HCT116 (cell line): ENCODE data around the gene SENP3. TPM values are rescaled to one million over a fixed set of nuclear protein-coding genes. Genes with fewer than 3 reads are reported as not detected.
A peak's percentile ranks its signal among the peaks of the same experiment; 100 is the strongest.

Experiments used
- ATAC-seq: fragments of 200-7000 bp; cut with Tn5 transposase; 2 replicates; pipeline ENCODE4 v1.9.1; 2020; ENCODE audit warnings: mild to moderate bottlenecking, moderate library complexity
- BruUV-seq: library from RNA; stranded (reverse); fragments of 400-500 nt; replicated peaks from 2 replicates; lab custom pipeline; 2021; lab: Mats Ljungman, UMichigan
- CTCF ChIA-PET: fragments of 300-600 bp; sonication (Branson Sonifier 250); formaldehyde crosslinking; loops from one replicate; lab custom pipeline; 2021; ENCODE audit warnings: antibody characterized with exemption; lab: Charles Lee
- POLR2A ChIA-PET: fragments of 300-600, 350-600 bp; sonication (Branson Sonifier 250); formaldehyde crosslinking; loops from one replicate; lab custom pipeline; 2021; ENCODE audit warnings: antibody characterized with exemption; lab: Charles Lee
- RAD21 ChIA-PET, 2 experiments: fragments of 300-600 bp; sonication (Branson Sonifier 250); formaldehyde crosslinking; loops; one replicate each; lab custom pipeline; 2023; ENCODE audit warnings: low total read pairs in 2 of 2; ENCODE audit not compliant: uncharacterized antibody in 2 of 2, unreplicated experiment in 2 of 2, low non-redundant PET in 1 of 2; lab: Charles Lee
- DNase-seq: peaks from one replicate; pipeline ENCODE4 v3.0.0-alpha.2; 2010; ENCODE audit warnings: low read depth, low spot score
- H2AFZ ChIP-seq: fragments of 200-600 bp; shearing (Covaris generic), sonication (generic); 2 replicates; pipeline ENCODE4 v1.6.1; 2017; ENCODE audit warnings: low read depth, mixed run types, mixed read lengths, antibody characterized with exemption, low read length; ENCODE audit not compliant: poor library complexity, severe bottlenecking
- H3K27ac ChIP-seq: 2 replicates; pipeline ENCODE4 v1.5.1; 2012; ENCODE audit warnings: low read depth, low read length
- H3K27me3 ChIP-seq: fragments of 200-600 bp; sonication (generic); 2 replicates; pipeline ENCODE4 v1.6.1; 2016; ENCODE audit warnings: mixed run types, low read length, mixed read lengths; ENCODE audit not compliant: insufficient read depth
- H3K36me3 ChIP-seq, 2 experiments: fragments of 200-500 bp in 1 of 2; fragments of 200-600 bp in 1 of 2; sonication (Bioruptor generic) in 1 of 2; sonication (generic) in 1 of 2; 2 replicates each; pipeline versions ENCODE4 v1.5.1 to v1.6.1; 2014 to 2016; ENCODE audit warnings: low read length in 2 of 2, inconsistent platforms in 1 of 2, mixed read lengths in 1 of 2, mixed run types in 1 of 2; ENCODE audit not compliant: insufficient read depth in 2 of 2, control insufficient read depth in 1 of 2
- H3K4me1 ChIP-seq, 2 experiments: fragments of 200-600 bp in 1 of 2; sonication (generic) in 1 of 2; 2 replicates each; pipeline versions ENCODE4 v1.5.1 to v1.6.1; 2012 to 2017; ENCODE audit warnings: low read length in 2 of 2, inconsistent platforms in 1 of 2, mild to moderate bottlenecking in 1 of 2, mixed read lengths in 1 of 2, mixed run types in 1 of 2, moderate library complexity in 1 of 2; ENCODE audit not compliant: insufficient read depth in 2 of 2, control insufficient read depth in 1 of 2
- H3K4me2 ChIP-seq: fragments of 200-600 bp; sonication (generic); 2 replicates; pipeline ENCODE4 v1.6.1; 2017; ENCODE audit warnings: mixed run types, low read length, mixed read lengths
- H3K4me3 ChIP-seq, 2 experiments: fragments of 200-600 bp in 1 of 2; sonication (generic) in 1 of 2; replicated peaks in 1 of 2; 2 replicates each; pipeline ENCODE4 v1.5.1; 2011 to 2016; ENCODE audit warnings: low read length in 2 of 2, control low read depth in 1 of 2, low read depth in 1 of 2, mild to moderate bottlenecking in 1 of 2, mixed read lengths in 1 of 2, mixed run types in 1 of 2
- H3K79me2 ChIP-seq: fragments of 200-600 bp; sonication (generic); 2 replicates; pipeline ENCODE4 v1.6.1; 2017; ENCODE audit warnings: mild to moderate bottlenecking, mixed run types, low read length, moderate library complexity, mixed read lengths; ENCODE audit not compliant: insufficient read depth
- H3K9ac ChIP-seq: fragments of 200-600 bp; sonication (generic); 2 replicates; pipeline ENCODE4 v1.6.1; 2016; ENCODE audit warnings: low read length, mixed read lengths
- H3K9me2 ChIP-seq: fragments of 200-600 bp; sonication (generic), shearing (Covaris generic); 2 replicates; pipeline ENCODE4 v1.6.1; 2017; ENCODE audit warnings: mixed run types, mild to moderate bottlenecking, moderate library complexity; ENCODE audit not compliant: insufficient read depth
- H3K9me3 ChIP-seq, 2 experiments: fragments of 200-500 bp in 1 of 2; fragments of 200-600 bp in 1 of 2; sonication (Bioruptor generic) in 1 of 2; sonication (generic) in 1 of 2; 2 replicates each; pipeline ENCODE4 v1.6.1; 2014 to 2017; ENCODE audit warnings: low read length in 2 of 2, mixed read lengths in 2 of 2, inconsistent platforms in 1 of 2, low read depth in 1 of 2, mild to moderate bottlenecking in 1 of 2, mixed run types in 1 of 2, moderate library complexity in 1 of 2; ENCODE audit not compliant: control insufficient read depth in 1 of 2, insufficient read depth in 1 of 2
- H4K20me1 ChIP-seq: fragments of 200-600 bp; sonication (generic), shearing (Covaris generic); 2 replicates; pipeline ENCODE4 v1.6.1; 2017; ENCODE audit warnings: mixed run types, mild to moderate bottlenecking, moderate library complexity; ENCODE audit not compliant: insufficient read depth
- CBX3 ChIP-seq: IDR thresholded peaks from 2 replicates; pipeline ENCODE4 v1.6.1; 2012; ENCODE audit warnings: low read depth
- EGR1 ChIP-seq: IDR thresholded peaks from 2 replicates; pipeline ENCODE4 v1.6.1; 2012; ENCODE audit warnings: low read depth
- ELF1 ChIP-seq: IDR thresholded peaks from 2 replicates; pipeline ENCODE4 v1.6.1; 2012; ENCODE audit warnings: low read depth, borderline replicate concordance
- EZH2 ChIP-seq: fragments of 200-600 bp; sonication (generic); IDR thresholded peaks from 2 replicates; pipeline ENCODE4 v1.6.1; 2017; ENCODE audit warnings: antibody characterized with exemption, mixed run types
- FOSL1 ChIP-seq: IDR thresholded peaks from 2 replicates; pipeline ENCODE4 v1.6.1; 2012; ENCODE audit warnings: low read depth
- JUND ChIP-seq: IDR thresholded peaks from 2 replicates; pipeline ENCODE4 v1.6.1; 2012
- POLR2A ChIP-seq: IDR thresholded peaks from 2 replicates; pipeline ENCODE4 v1.7.0; 2011; ENCODE audit warnings: borderline replicate concordance; ENCODE audit not compliant: insufficient read depth, insufficient read length; ENCODE audit errors: extremely low read depth
- POLR2AphosphoS5 ChIP-seq: IDR thresholded peaks from 2 replicates; pipeline ENCODE4 v1.6.1; 2011; ENCODE audit warnings: mild to moderate bottlenecking, low read depth, low read length, moderate library complexity
- SIN3A ChIP-seq: IDR thresholded peaks from 2 replicates; pipeline ENCODE4 v1.6.1; 2012; ENCODE audit warnings: low read depth
- SP1 ChIP-seq: IDR thresholded peaks from 2 replicates; pipeline ENCODE4 v1.6.1; 2012; ENCODE audit warnings: low read depth
- SRF ChIP-seq: IDR thresholded peaks from 2 replicates; pipeline ENCODE4 v1.6.1; 2012; ENCODE audit warnings: low read depth
- TCF7L2 ChIP-seq: IDR thresholded peaks from 2 replicates; pipeline ENCODE4 v1.7.0; 2011; ENCODE audit warnings: borderline replicate concordance, inconsistent platforms; ENCODE audit not compliant: insufficient read depth, insufficient read length; ENCODE audit errors: extremely low read depth
- YY1 ChIP-seq: IDR thresholded peaks from 2 replicates; pipeline ENCODE4 v1.6.1; 2011; ENCODE audit warnings: low read length, low read depth, moderate library complexity, mild to moderate bottlenecking; ENCODE audit not compliant: insufficient replicate concordance; ENCODE audit errors: extremely low read depth
- ZFX ChIP-seq: fragments of 450-650 bp; IDR thresholded peaks from 2 replicates; pipeline ENCODE4 v1.6.1; 2017
- ZNF274 ChIP-seq: fragments of 200-500 bp; sonication (Bioruptor generic); IDR thresholded peaks from 2 replicates; pipeline ENCODE4 v1.6.1; 2014; ENCODE audit warnings: mild to moderate bottlenecking, low read depth, low read length, inconsistent platforms
- intact Hi-C: fragments of 100-400 bp; cut with micrococcal nuclease; formaldehyde crosslinking; loops from 2 replicates; pipeline ENCODE4 v1.10.0; 2022
- total RNA-seq: library from RNA; stranded (reverse); gene quantifications from one replicate; pipeline ENCODE4 v1.2.1, GENCODE V29; 2021; ENCODE audit not compliant: unreplicated experiment
- TF ChIP-seq, protein P1 (sequence below): IDR thresholded peaks from 2 replicates; pipeline ENCODE4 v1.6.1; 2012
- TF ChIP-seq, protein P2 (sequence below): IDR thresholded peaks from 2 replicates; pipeline ENCODE4 v1.6.1; 2012
- TF ChIP-seq, protein P3 (sequence below), 3 experiments: fragments of 200-600 bp in 1 of 3; sonication (generic) in 1 of 3; IDR thresholded peaks in 2 of 3; conservative IDR thresholded peaks in 1 of 3; 2 replicates each; pipeline ENCODE4 v1.5.1; 2012 to 2017; ENCODE audit warnings: low read depth in 2 of 3, low read length in 2 of 3, antibody characterized with exemption in 1 of 3, borderline replicate concordance in 1 of 3, control low read depth in 1 of 3, mild to moderate bottlenecking in 1 of 3, mixed read lengths in 1 of 3, mixed run types in 1 of 3, moderate library complexity in 1 of 3; ENCODE audit not compliant: insufficient read depth in 1 of 3

SENP3 gene
- total RNA-seq, 1 experiment from 2014 or later: 73.8 TPM

DNA sequence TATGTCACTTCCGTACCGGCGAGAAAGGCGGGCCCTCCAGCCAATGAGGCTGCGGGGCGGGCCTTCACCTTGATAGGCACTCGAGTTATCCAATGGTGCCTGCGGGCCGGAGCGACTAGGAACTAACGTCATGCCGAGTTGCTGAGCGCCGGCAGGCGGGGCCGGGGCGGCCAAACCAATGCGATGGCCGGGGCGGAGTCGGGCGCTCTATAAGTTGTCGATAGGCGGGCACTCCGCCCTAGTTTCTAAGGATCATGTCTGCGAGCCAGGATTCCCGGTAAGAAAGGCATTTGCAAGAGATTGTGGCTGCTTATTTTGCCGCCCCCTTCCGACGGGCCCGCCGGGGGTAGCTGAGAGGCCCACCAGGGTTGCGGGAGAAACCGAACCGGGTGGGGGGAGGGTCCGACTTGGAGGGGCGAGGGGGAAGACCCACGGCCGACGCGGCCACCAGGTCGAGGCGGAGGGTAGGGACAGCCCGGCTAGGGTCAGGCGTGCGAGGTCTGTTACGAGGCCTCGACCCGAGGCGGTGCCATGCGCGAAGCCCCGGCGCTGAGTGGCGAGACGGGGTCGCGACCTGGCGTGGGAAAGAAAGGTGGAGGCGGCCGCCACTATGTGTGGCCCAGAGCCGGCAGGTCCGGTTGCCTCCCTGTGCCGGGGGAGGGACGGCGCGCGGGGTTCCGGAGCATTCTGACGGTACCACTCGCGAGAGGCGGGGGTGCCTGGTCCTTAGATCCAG, 11.0 kb downstream of the SENP3 start:
- DNase-seq (peak; percentile 98), ATAC-seq (peak; percentile 86)
- no peaks in the 10 kb centered on the region for H3K27me3 ChIP-seq
- TF ChIP-seq JUND: 0 out of 2 replicates have a peak, but pooled peaks have one; percentile 43
- peak; percentile 79 for TF ChIP-seq YY1
- peak; percentile 100 for TF ChIP-seq SP1
- peak; percentile 96 for TF ChIP-seq SIN3A
- peak; percentile 99 for TF ChIP-seq POLR2A
- TF ChIP-seq SRF: no peak
- no peak for TF ChIP-seq TCF7L2
- peak; percentile 14; the same call in 1 of the 2 replicates for TF ChIP-seq EGR1
- TF ChIP-seq, protein P1, sequence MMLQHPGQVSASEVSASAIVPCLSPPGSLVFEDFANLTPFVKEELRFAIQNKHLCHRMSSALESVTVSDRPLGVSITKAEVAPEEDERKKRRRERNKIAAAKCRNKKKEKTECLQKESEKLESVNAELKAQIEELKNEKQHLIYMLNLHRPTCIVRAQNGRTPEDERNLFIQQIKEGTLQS: no peak
- TF ChIP-seq POLR2AphosphoS5: peak; percentile 99
- no peak for TF ChIP-seq ELF1
- no peak for TF ChIP-seq CBX3
- peak; percentile 43; the same call in 1 of the 2 replicates for TF ChIP-seq ZFX
- no peak for TF ChIP-seq ZNF274
- TF ChIP-seq, protein P2, sequence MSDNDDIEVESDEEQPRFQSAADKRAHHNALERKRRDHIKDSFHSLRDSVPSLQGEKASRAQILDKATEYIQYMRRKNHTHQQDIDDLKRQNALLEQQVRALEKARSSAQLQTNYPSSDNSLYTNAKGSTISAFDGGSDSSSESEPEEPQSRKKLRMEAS: no peak
- TF ChIP-seq EZH2: no peak
- TF ChIP-seq FOSL1: no peak
- TF ChIP-seq, protein P3, sequence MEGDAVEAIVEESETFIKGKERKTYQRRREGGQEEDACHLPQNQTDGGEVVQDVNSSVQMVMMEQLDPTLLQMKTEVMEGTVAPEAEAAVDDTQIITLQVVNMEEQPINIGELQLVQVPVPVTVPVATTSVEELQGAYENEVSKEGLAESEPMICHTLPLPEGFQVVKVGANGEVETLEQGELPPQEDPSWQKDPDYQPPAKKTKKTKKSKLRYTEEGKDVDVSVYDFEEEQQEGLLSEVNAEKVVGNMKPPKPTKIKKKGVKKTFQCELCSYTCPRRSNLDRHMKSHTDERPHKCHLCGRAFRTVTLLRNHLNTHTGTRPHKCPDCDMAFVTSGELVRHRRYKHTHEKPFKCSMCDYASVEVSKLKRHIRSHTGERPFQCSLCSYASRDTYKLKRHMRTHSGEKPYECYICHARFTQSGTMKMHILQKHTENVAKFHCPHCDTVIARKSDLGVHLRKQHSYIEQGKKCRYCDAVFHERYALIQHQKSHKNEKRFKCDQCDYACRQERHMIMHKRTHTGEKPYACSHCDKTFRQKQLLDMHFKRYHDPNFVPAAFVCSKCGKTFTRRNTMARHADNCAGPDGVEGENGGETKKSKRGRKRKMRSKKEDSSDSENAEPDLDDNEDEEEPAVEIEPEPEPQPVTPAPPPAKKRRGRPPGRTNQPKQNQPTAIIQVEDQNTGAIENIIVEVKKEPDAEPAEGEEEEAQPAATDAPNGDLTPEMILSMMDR (IDR thresholded peaks at IDR 0.05 in 2 of 3, conservative IDR thresholded peaks at IDR 0.05 in 1 of 3; ENCODE audit: borderline replicate concordance in 1 of 3, insufficient read depth in 1 of 3, low read depth in 2 of 3, low read length in 2 of 3): no peak
- TF ChIP-seq, all 23 proteins: peak for 8
- Histone ChIP-seq H3K36me3 (peaks cover 34 to 70% of the 10 kb centered on the region in 2 experiments), H3K9me2 (no peaks in the 10 kb centered on the region), H3K4me3 (peak overlapping the region; percentile 94 to 100), H3K4me2 (peak overlapping the region; percentile 97), H3K9ac (peak overlapping the region; percentile 100), H4K20me1 (peaks cover 32% of the 10 kb centered on the region; the same call in 1 of the 2 replicates), H3K79me2 (peaks cover 67% of the 10 kb centered on the region), H3K27ac (peak overlapping the region; percentile 97), H3K4me1 (peaks cover 5 to 58% of the 10 kb centered on the region in 2 experiments; a peak in 3 of 4 replicates), H3K9me3 (no peaks in the 10 kb centered on the region), H2AFZ (no peak overlapping the region)
- RAD21 ChIA-PET: interaction anchor here in 1 of 2 experiments (1.1 kb wide), 1 partner anchor 12 kb away, joined by 3 read pairs; no protein-coding TSS in a partner anchor
- TSS peak; percentile 36 for BruUV-seq
- CTCF ChIA-PET: interaction anchor here (0.6 kb wide), 1 partner anchor 11 kb away, joined by 3 read pairs; the partner anchor contains the start of gene MPDU1
- POLR2A ChIA-PET: interaction anchor here (1.1 to 2.6 kb wide), 4 partner anchors 11 to 115 kb away, joined by 4 to 13 read pairs (median 6); partner anchors contain the start of genes MPDU1, TP53 and WRAP53
- intact Hi-C loops: no loop called here
